Right cardiac atrium (tissue), 5 donors: ENCODE measurements around the gene VSIG10L. TPM values are rescaled to one million over a fixed set of nuclear protein-coding genes. Genes with fewer than 3 reads are reported as not detected.

ENCODE experiments used
- ATAC-seq, 2 donors: fragments of 200-7000 bp; cut with Tn5 transposase; one replicate each; pipeline versions ENCODE4 v1.8.0 to v1.9.1; 2020; ENCODE audit warnings: moderate library complexity in 2 of 2, mild to moderate bottlenecking in 1 of 2
- DNase-seq, 3 donors: peaks; one replicate each; pipeline ENCODE4 v3.0.0-alpha.2; 2020
- H3K27ac ChIP-seq: one replicate; pipeline ENCODE4 v1.5.1; 2013; ENCODE audit warnings: mild to moderate bottlenecking, low read length, control low read depth, moderate library complexity
- H3K27me3 ChIP-seq: one replicate; pipeline ENCODE4 v1.6.1; 2013; ENCODE audit not compliant: control insufficient read depth, insufficient read depth
- H3K4me1 ChIP-seq: one replicate; pipeline ENCODE4 v1.6.1; 2013; ENCODE audit warnings: low read length; ENCODE audit not compliant: control insufficient read depth, insufficient read depth
- H3K4me3 ChIP-seq: one replicate; pipeline ENCODE4 v1.5.1; 2013; ENCODE audit warnings: low read length, control low read depth
- H3K9me3 ChIP-seq: one replicate; pipeline ENCODE4 v1.6.1; 2013; ENCODE audit warnings: low read length; ENCODE audit not compliant: control insufficient read depth
- WGBS: extraction: QIAGEN DNeasy Blood & Tissue Kit; methylation state at CpG from one replicate; pipeline ENCODE4 v1.1.7; 2013; 5-methylcytosine and 5-hydroxymethylcytosine counted together
- intact Hi-C, 4 donors: fragments of 100-400 bp; cut with DNase I; formaldehyde crosslinking; loops; one replicate each; pipeline versions ENCODE4 v1.11.0 to v1.14.0; 2022 to 2023
- polyA plus RNA-seq: library from polyadenylated mRNA; stranded (reverse); fragments of 200-250 nt; gene quantifications from one replicate; pipeline ENCODE4 v1.2.3, GENCODE V29; 2013
- total RNA-seq, 4 donors: library from RNA; stranded (reverse); fragmentation: NEBNext Ultra II Directional; extraction: Animal tissue kit (Norgen Biotek cat#: 25700); gene quantifications; one replicate each; pipeline ENCODE4 v1.2.1, GENCODE V29; 2021
- donor health status: healthy with polysubstance abuse.
- donor health status: DM: no; HTN: yes; CAD: no.
- donor health status: DM: no; HTN: no; CAD: no.
- donor health status: DM: no; HTN: yes; CAD: no; lungs with severe emphysema.
- donor health status: DM: yes; HTN: yes; CAD: no.

The VSIG10L gene
- total and polyA plus RNA-seq, 5 donors = 0.85 to 2.2 (median 1.9) TPM

GRCh38 chr19:51364200-51365106 lies 22.5 kb upstream of the VSIG10L start:
- Histone ChIP-seq H3K4me3 (no peak overlapping the region), H3K27me3 (no peaks in the 10 kb centered on the region), H3K27ac (peak overlapping the region; percentile 65), H3K4me1 (peaks cover 10% of the 10 kb centered on the region), H3K9me3 (no peaks in the 10 kb centered on the region)
- ATAC-seq (no peak), DNase-seq (no peak)
- 74% methylated on average over 15 of the region's 15 CpGs for WGBS
- intact Hi-C loops = no loop called here

GRCh38 chr19:51361239-51361638 lies 19.3 kb upstream of the VSIG10L start:
- H3K27me3 ChIP-seq = no peaks in the 10 kb centered on the region
- intact Hi-C loops = no loop called here
- 84% methylated on average over 13 of the region's 13 CpGs for WGBS
- H3K9me3 ChIP-seq = no peaks in the 10 kb centered on the region
- no peak overlapping the region for H3K4me3 ChIP-seq
- ATAC-seq (no peak), DNase-seq (peak in 2 of 3 donors; percentile 51 to 53)
- peaks cover 10% of the 10 kb centered on the region for H3K4me1 ChIP-seq
- no peak overlapping the region for H3K27ac ChIP-seq

- ATAC-seq = no peak
- WGBS = 96% methylated on average over 4 of the region's 4 CpGs
- Histone ChIP-seq H3K4me3 (no peak overlapping the region), H3K4me1 (peaks cover 7% of the 10 kb centered on the region), H3K27me3 (no peaks in the 10 kb centered on the region), H3K9me3 (no peaks in the 10 kb centered on the region), H3K27ac (no peak overlapping the region)
- intact Hi-C loops = no loop called here
- no peak for DNase-seq
Measured at GRCh38 chr19:51359294-51359693, 17.4 kb upstream of the VSIG10L start.

GRCh38 chr19:51357952-51358351 lies 16.0 kb upstream of the VSIG10L start:
- no peak overlapping the region for H3K4me3 ChIP-seq
- no peaks in the 10 kb centered on the region for H3K9me3 ChIP-seq
- intact Hi-C loops = no loop called here
- no peaks in the 10 kb centered on the region for H3K27me3 ChIP-seq
- DNase-seq (peak in 1 of 3 donors; percentile 22), ATAC-seq (no peak)
- no peak overlapping the region for H3K27ac ChIP-seq
- WGBS = 86% methylated on average over 7 of the region's 7 CpGs
- peaks cover 2% of the 10 kb centered on the region for H3K4me1 ChIP-seq

GRCh38 chr19:51356159-51356801 lies 14.3 kb upstream of the VSIG10L start:
- Histone ChIP-seq H3K27me3 (no peaks in the 10 kb centered on the region), H3K4me1 (no peaks in the 10 kb centered on the region), H3K9me3 (no peaks in the 10 kb centered on the region), H3K4me3 (no peak overlapping the region), H3K27ac (no peak overlapping the region)
- DNase-seq (no peak), ATAC-seq (no peak)
- intact Hi-C loops = no loop called here
- WGBS = 96% methylated on average over 10 of the region's 10 CpGs

- Histone ChIP-seq H3K27ac (no peak overlapping the region), H3K4me3 (no peak overlapping the region), H3K9me3 (no peaks in the 10 kb centered on the region), H3K4me1 (no peaks in the 10 kb centered on the region), H3K27me3 (no peaks in the 10 kb centered on the region)
- ATAC-seq = no peak
- WGBS = 45% methylated on average over 8 of the region's 8 CpGs
- DNase-seq = no peak
- intact Hi-C loops = no loop called here
Measured at GRCh38 chr19:51354742-51355148, 12.8 kb upstream of the VSIG10L start.

GRCh38 chr19:51354103-51354741 lies 12.3 kb upstream of the VSIG10L start:
- peak in 1 of 2 donors; percentile 26 for ATAC-seq
- no peak for DNase-seq
- no peak overlapping the region for H3K27ac ChIP-seq
- intact Hi-C loops = no loop called here
- no peaks in the 10 kb centered on the region for H3K27me3 ChIP-seq
- 69% methylated on average over 12 of the region's 12 CpGs for WGBS
- H3K9me3 ChIP-seq = no peaks in the 10 kb centered on the region
- no peak overlapping the region for H3K4me3 ChIP-seq
- H3K4me1 ChIP-seq = no peaks in the 10 kb centered on the region

GRCh38 chr19:51352783-51353360 lies 10.9 kb upstream of the VSIG10L start:
- Histone ChIP-seq H3K27ac (no peak overlapping the region), H3K27me3 (no peaks in the 10 kb centered on the region), H3K9me3 (no peaks in the 10 kb centered on the region), H3K4me1 (no peaks in the 10 kb centered on the region), H3K4me3 (no peak overlapping the region)
- intact Hi-C loops = no loop called here
- ATAC-seq (peak in 1 of 2 donors; percentile 12), DNase-seq (no peak)
- 93% methylated on average over 16 of the region's 16 CpGs for WGBS

- H3K27me3 ChIP-seq = no peaks in the 10 kb centered on the region
- H3K4me1 ChIP-seq = no peaks in the 10 kb centered on the region
- WGBS = 96% methylated on average over 11 of the region's 11 CpGs
- ATAC-seq (no peak), DNase-seq (no peak)
- H3K27ac ChIP-seq = no peak overlapping the region
- intact Hi-C loops = no loop called here
- no peaks in the 10 kb centered on the region for H3K9me3 ChIP-seq
- H3K4me3 ChIP-seq = no peak overlapping the region
Measured at GRCh38 chr19:51351266-51351990, 9.5 kb upstream of the VSIG10L start.

GRCh38 chr19:51347209-51347928 lies 5.4 kb upstream of the VSIG10L start:
- Histone ChIP-seq H3K4me1 (no peaks in the 10 kb centered on the region), H3K4me3 (no peak overlapping the region), H3K27ac (no peak overlapping the region), H3K9me3 (no peaks in the 10 kb centered on the region), H3K27me3 (no peaks in the 10 kb centered on the region)
- no peak for ATAC-seq
- intact Hi-C loops = no loop called here
- WGBS = 88% methylated on average over 10 of the region's 10 CpGs
- DNase-seq = peak in 1 of 3 donors; percentile 26
